ENCODE results near the gene RTN4RL1. TPM values are rescaled to one million over a fixed set of nuclear protein-coding genes. Genes with fewer than 3 reads are reported as not detected.

The RTN4RL1 gene
- total RNA-seq, 1 experiment from 2014 or later, result 65.0 TPM

DNA sequence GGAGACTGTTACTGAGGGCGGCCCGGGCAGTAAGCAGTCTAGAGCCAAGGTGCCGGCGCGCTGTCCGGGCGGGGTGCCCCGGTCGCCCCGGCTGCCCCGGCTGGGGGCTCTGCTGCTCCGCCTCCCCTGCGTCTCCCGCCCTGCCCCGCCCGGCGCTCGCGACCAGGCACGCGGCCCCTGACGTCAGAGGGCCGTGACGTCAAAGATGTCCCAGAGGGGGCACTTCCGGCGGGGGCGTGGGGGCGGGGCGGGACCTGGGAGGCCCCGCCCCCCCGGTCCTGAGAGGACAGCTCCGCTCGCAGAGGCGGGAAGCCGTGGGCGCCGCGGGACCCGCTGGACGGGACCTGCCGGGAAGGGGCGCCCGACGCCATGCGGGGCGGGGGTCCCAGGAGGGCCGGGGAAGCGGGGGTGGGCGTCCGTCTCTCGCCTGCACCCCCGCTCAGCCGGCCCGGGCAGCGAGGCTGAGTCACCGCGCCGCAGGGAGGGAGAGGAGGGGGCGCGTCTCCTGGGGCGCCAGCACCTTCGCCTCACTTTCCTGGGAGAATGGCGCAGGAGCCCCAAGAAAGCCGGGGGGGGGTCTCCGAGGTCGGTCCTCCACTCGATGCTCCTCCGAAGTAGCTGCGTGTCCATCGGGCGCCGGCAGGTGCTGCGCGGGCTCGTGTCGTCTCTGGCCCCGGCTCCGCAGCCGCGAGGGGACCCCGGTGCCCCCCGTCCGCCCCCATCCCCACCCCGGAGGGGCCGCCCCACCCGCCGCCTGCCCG is 25.3 kb upstream of the RTN4RL1 start:
- DNase-seq (ENCODE audit: low spot score), result peak; percentile 66
- in situ Hi-C loops (cut with HindIII; ENCODE audit: low sequenced_read_pairs), result no loop called here

DNA sequence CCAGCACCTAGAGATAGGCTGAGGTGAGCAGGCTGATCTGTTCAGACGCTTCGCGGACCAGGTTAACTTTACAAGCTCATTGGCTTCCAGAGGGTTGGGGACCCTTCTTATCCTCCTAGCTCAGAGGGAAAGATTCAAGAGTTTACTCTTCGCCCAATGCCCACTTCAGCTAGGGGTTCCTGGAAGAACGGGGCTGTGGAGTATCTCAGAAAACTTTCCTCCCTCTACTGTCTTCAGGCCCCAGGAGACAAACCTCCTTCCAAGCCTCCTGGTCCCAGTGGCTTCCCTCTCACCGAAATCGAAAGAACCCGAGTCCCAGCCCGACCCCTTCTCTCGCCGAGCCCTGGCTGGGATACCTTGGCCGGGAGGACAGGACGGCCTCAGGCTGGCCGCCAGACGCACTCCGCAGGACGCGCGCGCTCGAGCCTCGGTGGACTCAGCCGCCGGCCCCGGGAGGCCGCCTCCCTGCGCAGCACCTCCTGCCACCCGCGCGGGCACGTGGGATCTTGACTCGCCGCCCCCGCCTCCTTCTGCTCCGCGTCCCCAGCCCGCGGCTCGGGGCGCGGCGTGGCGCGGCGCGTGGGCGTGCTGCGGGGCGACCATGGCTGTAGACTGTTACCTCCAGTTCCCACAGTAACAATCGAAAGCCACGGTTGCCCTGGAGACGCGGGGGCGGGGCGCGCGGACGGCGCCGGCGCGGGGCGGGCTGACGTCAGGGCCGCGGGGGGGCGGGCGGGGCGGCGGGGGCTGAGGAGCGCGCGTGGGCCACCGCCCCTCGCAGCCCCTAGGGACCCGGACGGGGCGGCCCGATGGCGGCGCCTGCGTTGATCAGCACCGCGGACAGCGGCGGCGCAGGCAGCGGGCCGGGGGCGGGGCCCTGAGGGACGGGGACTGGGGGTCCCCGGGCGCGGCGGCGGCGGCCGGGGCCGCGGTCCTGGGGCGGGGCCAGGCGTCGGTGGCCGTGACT is 24.5 kb upstream of the RTN4RL1 start:
- DNase-seq (ENCODE audit: low spot score), result peak; percentile 69
- in situ Hi-C loops (cut with HindIII; ENCODE audit: low sequenced_read_pairs), result loop anchor here (25.0 kb wide), 1 partner anchor 162 kb away; no protein-coding TSS in a partner anchor

DNA sequence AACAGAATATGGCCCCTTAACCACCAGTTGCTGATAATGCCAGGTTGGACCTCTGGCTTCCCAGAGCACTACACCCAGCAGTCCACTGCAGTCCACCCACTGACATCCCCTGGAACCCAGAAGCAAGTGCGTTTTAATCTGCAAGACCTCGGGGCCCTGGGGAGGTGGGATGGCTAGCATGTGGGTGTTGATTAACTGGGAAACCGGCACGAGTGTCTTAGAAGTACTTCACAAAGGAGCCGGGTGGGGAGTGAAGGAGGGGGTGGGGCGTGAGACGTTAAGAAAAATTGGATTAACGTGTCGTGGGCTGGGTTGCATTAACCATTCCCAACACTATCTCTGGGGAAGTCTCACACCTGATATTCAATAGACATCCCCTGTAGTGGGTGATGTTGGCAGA is 23.7 kb upstream of the RTN4RL1 start:
- DNase-seq (ENCODE audit: low spot score), result no peak
- in situ Hi-C loops (cut with HindIII; ENCODE audit: low sequenced_read_pairs), result loop anchor here (25.0 kb wide), 1 partner anchor 162 kb away; no protein-coding TSS in a partner anchor

DNA sequence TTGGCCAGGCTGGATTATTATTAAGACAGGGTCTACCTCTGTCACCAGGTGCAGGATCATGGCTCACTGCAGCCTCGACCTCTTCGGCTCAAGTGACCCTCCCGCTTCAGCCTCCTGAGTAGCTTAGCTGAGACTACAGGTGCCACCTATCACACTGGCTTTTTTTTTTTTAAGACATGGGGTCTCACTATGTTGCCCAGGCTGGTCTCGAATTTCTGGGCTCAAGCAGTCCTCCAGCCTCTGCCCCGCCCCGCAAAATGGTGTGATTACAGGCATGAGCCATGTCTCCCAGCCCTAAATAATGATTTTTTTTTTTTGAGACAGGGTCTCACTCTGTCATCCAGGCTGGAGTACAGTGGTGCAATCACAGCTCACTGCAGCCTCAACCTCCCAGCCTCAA is 22.5 kb upstream of the RTN4RL1 start:
- in situ Hi-C loops (cut with HindIII; ENCODE audit: low sequenced_read_pairs), result loop anchor here (25.0 kb wide), 1 partner anchor 160 kb away; no protein-coding TSS in a partner anchor
- DNase-seq (ENCODE audit: low spot score), result no peak

DNA sequence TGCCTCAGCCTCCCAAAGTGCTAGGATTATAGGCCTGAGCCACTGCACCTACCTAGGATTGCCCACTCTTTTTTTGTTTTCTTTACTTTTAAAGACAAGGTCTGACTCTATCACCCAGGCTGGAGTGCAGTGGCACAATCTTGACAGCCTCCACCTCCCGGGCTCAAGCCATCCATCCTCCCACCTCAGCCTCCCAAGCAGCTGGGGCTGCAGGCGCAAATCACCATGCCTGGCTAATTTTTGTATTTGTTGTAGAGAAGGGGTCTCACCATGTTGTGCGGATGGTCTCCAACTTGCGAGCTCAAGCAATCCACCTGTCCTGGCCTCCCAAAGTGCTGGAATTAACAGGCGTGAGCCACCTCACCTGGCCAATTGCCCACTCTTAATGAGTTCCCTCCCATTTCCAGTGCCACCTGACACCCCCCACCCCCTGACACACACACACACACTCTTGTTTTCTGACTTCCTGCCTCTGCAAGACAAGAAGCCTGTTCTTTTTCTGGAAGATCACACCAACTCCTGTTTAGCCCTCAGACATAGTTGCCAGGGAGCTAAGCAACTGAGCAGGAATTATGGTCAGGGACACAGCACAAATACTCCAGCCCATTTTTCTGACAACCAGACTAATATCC is 19.2 kb upstream of the RTN4RL1 start:
- in situ Hi-C loops (cut with HindIII; ENCODE audit: low sequenced_read_pairs), result loop anchor here (25.0 kb wide), 1 partner anchor 157 kb away; no protein-coding TSS in a partner anchor

DNA sequence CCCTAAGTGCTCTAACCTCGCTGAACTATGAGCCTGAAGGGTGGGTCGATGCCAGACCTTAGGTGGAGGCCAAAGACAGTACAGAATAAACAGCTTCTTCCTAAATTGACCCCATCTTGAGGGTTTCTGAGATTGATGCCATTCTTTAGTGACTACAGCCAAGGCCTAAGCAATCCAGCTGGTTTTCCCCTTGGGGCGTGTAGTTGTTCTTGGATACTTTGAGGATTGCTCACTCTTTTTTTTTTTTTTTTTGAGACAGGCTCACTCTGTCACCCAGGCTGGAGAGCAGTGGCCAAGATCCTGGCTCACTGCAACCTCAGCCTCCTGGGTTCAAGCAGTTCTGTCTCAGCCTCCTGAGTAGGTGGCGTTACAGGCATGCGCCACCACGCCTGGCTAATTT is 18.7 kb upstream of the RTN4RL1 start:
- no peak for DNase-seq (ENCODE audit: low spot score)
- in situ Hi-C loops (cut with HindIII; ENCODE audit: low sequenced_read_pairs), result loop anchor here (25.0 kb wide), 1 partner anchor 156 kb away; no protein-coding TSS in a partner anchor

More for the DNA sequence above, 19.2 kb upstream of the RTN4RL1 start:
- no peak for DNase-seq (ENCODE audit: low spot score)

DNA sequence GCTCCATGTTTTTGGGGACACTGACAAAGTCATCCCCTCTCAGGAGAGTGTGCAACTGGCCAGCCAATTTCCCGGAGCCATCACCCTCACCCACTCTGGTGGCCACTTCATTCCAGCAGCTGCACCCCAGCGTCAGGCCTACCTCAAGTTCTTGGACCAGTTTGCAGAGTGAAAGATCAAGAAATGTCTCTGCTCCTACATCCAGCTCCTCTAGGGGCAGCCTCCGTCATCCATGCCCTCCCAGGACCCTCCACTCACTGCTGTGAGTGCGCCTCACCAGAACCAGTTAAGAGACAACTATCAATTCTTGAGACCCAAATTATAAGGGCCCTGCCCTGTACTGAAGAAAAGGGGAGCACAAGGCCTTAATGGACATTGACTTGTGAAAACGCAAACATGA is 17.8 kb upstream of the RTN4RL1 start:
- in situ Hi-C loops (cut with HindIII; ENCODE audit: low sequenced_read_pairs), result loop anchor here (25.0 kb wide), 1 partner anchor 156 kb away; no protein-coding TSS in a partner anchor
- DNase-seq (ENCODE audit: low spot score), result no peak

DNA sequence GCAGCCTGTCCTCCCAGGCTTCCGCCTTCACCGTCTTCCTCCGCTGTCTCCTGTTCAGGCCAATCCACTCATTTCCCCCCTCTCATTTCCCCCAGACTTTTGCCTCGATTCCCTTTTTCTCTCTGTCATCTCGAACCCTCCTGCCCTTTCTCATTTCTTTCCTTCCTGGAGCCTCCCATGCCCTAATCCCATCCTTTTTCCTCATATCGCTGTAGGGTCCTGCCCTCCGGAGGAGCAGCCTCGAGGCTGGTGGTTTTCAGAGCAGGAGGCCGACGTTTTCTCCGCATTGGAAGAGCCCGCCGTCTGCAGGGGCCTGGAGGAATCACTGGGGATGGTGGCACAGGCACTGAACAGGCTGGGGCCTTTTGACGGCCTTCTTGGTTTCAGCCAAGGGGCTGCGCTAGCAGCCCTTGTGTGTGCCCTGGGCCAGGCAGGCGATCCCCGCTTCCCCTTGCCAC is 17.3 kb upstream of the RTN4RL1 start:
- DNase-seq (ENCODE audit: low spot score), result no peak
- in situ Hi-C loops (cut with HindIII; ENCODE audit: low sequenced_read_pairs), result loop anchor here (25.0 kb wide), 1 partner anchor 155 kb away; no protein-coding TSS in a partner anchor

DNA sequence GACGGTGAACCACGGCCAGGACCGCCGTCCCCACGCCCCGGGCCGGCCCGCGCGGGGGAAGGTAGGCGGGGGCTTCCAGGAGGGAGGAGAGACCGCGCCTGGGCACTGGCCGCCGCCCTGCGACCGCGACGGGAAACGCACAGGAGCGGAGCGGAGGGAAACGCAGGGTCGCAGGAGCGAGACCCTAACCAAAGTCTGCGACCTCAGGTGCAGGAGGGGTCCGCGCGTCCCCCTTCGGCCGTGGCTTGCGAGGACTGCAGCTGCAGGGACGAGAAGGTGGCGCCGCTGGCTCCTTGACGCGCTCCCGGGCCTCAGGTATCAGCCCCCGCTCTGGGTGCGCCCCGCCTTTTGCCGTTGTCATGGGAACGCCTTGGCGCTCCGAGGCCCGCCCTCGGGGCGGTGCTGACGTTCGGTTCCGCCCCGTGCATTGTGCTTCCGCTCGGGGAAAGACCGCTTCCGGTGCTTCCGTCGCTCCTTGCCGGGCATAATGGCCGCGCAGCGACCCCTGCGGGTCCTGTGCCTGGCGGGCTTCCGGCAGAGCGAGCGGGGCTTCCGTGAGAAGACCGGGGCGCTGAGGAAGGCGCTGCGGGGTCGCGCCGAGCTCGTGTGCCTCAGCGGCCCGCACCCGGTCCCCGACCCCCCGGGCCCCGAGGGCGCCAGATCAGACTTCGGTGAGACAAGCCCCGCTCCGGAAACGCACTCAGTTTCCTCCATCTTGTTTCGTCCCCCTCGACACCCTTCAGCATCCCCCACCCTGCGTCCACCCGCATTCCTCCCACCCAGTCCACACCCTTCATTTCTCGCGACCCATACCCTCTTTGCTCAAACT is 16.6 kb upstream of the RTN4RL1 start, which contains the start of gene OVCA2:
TSS of gene OVCA2 (plus strand) at position 462 of the 829 bp plus-strand sequence. CDS start at position 488, 26 bp downstream.
- in situ Hi-C loops (cut with HindIII; ENCODE audit: low sequenced_read_pairs), result loop anchor here (25.0 kb wide), 1 partner anchor 154 kb away; no protein-coding TSS in a partner anchor
- peak; percentile 96 for DNase-seq (ENCODE audit: low spot score)

DNA sequence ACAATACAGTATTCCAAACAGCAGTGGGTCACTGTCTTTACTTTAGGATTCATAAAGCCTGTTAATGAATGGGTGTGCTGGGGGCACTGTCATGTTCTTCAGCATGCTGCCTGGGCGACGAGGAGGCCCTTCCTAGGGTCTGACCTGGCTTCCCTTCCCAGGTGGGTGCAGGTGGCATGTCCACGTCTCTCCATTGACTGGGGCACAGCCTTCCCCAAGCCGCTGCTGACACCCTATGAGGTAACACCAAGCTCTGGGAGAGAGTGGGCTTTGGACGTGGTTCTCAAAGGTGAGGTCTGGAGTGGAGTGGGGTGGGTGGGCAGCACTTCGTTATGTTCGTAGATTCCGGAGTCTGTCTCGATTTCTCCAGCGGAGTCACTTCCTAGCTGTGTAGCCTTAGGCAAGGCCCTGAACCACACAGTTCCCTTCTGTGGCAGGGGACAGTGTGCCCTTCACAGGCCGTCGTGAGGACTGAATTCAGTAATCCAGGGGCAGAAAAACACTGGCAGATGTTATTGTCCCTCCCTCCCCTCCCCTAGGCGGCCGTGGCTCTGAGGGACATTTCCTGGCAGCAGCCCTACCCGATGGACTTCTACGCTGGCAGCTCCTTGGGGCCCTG is 15.9 kb upstream of the RTN4RL1 start:
- DNase-seq (ENCODE audit: low spot score), result no peak
- in situ Hi-C loops (cut with HindIII; ENCODE audit: low sequenced_read_pairs), result loop anchor here (25.0 kb wide), 1 partner anchor 154 kb away; no protein-coding TSS in a partner anchor

DNA sequence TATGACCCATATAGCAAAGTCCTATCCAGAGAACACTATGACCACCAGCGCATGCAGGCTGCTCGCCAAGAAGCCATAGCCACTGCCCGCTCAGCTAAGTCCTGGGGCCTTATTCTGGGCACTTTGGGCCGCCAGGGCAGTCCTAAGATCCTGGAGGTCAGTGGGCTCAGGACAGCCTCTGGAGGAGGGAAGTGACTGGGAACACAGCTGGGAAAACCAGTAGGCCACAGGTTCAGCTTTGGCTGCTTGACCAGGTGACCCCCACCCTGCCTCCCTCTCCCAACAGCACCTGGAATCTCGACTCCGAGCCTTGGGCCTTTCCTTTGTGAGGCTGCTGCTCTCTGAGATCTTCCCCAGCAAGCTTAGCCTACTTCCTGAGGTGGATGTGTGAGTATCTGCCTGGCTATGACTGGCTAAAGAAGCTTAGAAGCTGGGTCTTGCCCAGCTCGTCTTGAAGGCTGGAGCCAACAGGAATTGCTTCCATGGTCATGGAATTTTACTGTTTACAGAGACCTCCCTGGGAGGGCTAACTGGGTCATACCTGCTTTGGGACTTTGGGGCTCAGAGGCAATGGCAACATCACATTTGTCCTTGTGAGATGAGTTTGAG is 15.2 kb upstream of the RTN4RL1 start:
- in situ Hi-C loops (cut with HindIII; ENCODE audit: low sequenced_read_pairs), result loop anchor here (25.0 kb wide), 1 partner anchor 153 kb away; no protein-coding TSS in a partner anchor
- DNase-seq (ENCODE audit: low spot score), result no peak

DNA sequence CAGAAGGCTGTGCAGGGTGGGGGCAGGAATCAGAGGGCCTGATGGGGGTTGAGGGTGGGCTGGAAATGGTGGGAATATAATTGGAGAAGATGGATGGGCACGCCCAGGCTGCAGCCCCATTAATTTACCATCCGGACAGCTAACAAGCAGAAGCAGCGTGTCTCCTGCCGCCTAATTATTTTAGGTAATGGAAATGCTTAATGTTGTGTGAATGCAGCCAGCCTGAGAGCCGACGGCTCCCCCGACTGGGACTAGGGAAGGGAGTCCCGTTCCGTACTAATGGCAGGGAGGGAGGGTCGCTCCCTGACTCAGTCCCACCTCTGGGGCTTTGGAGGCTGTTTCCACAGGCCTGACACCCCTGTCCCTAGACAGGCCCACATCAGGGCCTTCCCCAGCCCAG is 12.0 kb upstream of the RTN4RL1 start:
- in situ Hi-C loops (cut with HindIII; ENCODE audit: low sequenced_read_pairs), result loop anchor here (25.0 kb wide), 1 partner anchor 150 kb away; no protein-coding TSS in a partner anchor
- DNase-seq (ENCODE audit: low spot score), result no peak

DNA sequence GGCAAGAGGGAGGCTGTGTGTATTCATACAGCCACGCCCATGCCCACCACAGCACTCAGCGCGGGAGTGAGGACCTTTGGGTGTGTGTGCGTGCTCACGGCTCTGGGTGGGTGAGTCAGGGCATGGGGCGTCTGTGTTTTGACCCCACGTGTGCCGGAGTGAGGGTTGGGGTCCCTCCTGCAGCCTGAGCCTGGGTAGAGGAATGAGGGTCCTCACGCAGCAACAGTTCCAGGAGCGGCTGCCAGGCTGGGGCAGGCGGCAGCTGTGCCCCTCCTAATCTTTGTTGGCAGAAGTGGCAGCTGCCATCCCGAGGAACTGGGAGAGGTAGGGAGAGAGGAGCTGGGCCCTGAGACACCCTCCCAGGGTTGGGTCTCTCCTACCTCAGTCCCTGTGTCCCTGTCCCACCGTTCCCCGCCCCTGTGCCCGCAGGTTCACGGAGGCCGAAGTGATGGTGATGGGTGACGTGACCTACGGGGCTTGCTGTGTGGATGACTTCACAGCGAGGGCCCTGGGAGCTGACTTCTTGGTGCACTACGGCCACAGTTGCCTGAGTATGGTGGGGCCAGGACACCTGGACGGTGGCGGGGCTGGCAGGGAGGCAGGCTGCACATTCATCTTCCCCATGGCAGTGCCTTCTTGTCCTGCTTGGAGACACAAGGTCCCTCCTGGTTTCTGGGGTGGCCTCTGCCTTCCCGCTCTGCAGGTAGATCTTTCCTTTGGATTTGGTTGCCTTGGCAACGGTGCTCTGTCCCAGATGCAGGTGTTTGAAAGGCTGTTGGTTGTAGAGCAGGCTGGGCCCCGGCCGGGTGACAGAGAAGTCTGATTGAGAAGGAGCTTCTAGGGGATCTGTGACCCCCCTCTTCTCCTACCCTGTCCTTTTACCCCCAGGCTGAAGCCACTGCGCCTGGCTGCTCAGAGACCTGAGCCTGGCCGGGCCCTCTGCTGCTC is 10.7 kb upstream of the RTN4RL1 start:
- no peak for DNase-seq (ENCODE audit: low spot score)
- in situ Hi-C loops (cut with HindIII; ENCODE audit: low sequenced_read_pairs), result loop anchor here (25.0 kb wide), 1 partner anchor 149 kb away; no protein-coding TSS in a partner anchor

DNA sequence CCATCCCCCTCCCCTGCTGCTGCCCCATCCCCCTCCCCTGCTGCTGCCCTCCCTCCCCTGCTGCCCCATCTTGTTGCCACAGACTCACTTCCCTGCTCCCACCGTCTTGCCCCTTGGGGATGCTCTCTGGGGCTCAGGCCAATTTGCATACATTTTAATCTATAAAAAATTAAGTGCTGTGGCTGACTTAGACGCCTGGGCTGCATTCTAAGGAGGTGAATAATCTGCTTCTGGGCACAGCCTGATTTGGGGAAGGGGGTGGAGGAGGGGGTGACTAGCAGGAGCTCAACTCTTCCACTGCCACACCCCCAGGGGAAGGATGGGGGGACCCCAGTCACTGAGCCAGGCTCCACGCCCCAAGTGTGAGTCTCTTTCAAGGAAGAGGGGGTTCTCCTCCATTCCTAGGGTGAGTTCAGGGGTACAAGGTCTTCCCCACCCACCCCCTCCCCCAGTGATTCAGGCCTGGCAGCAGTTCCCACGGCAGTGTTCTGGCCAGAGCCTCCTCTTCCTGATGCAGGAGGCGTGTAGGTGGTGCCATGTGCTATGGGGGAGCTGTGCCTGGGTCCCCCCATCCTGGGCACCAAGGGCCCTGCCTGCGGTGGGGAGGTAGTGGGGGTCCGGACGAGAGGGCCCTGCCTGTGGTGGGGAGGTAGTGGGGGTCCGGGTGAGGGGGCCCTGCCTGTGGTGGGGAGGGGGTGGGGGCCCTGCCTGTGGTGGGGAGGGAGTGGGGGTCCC is 9.8 kb upstream of the RTN4RL1 start:
- no peak for DNase-seq (ENCODE audit: low spot score)
- in situ Hi-C loops (cut with HindIII; ENCODE audit: low sequenced_read_pairs), result loop anchor here (25.0 kb wide), 1 partner anchor 148 kb away; no protein-coding TSS in a partner anchor

DNA sequence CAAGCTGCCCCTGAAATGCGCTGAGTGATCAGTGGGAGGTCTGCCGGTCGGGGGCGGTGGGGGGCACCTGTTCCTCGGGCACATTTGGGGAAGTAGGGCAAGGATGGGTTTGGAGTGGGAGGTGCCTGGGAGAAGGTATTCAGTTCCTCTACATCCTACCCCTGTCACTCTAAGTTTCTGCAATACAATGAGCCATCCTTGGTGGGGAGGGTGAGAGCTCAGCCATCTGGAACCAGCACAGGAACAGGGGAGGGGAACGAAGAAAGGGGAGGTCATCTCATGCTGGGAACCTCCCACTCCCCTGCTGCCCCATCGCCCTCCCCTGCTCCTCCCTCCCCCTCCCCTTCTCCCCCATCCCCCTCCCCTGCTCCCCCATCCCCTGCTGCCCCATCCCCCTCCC is 9.0 kb upstream of the RTN4RL1 start:
- no peak for DNase-seq (ENCODE audit: low spot score)
- in situ Hi-C loops (cut with HindIII; ENCODE audit: low sequenced_read_pairs), result loop anchor here (25.0 kb wide), 1 partner anchor 147 kb away; no protein-coding TSS in a partner anchor
